ENCODE measurements around the gene CD22.

The CD22 gene

GRCh38 chr19:35395382-35396199, 66.6 kb downstream of the CD22 start:
- Histone ChIP-seq H3K4ac (ENCODE audit: low read depth, low read length) (no peak overlapping the region), H2BK120ac (ENCODE audit: insufficient read depth, low read length, poor library complexity) (no peak overlapping the region), H3K4me1 (ENCODE audit: control insufficient read depth in 1 of 2, insufficient read depth in 2 of 2, low read length in 2 of 2) (no peaks in the 10 kb centered on the region), H2BK5ac (ENCODE audit: low read depth, low read length, poor library complexity) (no peak overlapping the region), H3K23ac (ENCODE audit: low read length) (no peak overlapping the region), H3K18ac (ENCODE audit: low read length) (no peak overlapping the region), H4K91ac (ENCODE audit: low read depth, low read length) (no peak overlapping the region), H3K4me3 (ENCODE audit: low read depth, low read length) (no peak overlapping the region), H4K12ac (ENCODE audit: low read depth, low read length) (no peak overlapping the region), H3K4me2 (ENCODE audit: low read length) (no peak overlapping the region), H2AFZ (ENCODE audit: insufficient read depth, low read length, poor library complexity) (no peak overlapping the region), H3K36me3 (ENCODE audit: control insufficient read depth in 1 of 2, insufficient read depth in 2 of 2, low read length in 2 of 2) (no peaks in the 10 kb centered on the region), H3K9me3 (ENCODE audit: insufficient read depth, low read depth, low read length) (peaks cover 2% of the 10 kb centered on the region), H3K27ac (ENCODE audit: low read depth, low read length) (no peak overlapping the region), H2BK12ac (ENCODE audit: low read length) (no peak overlapping the region), H2AK5ac (ENCODE audit: low read length) (no peak overlapping the region), H3K27me3 (ENCODE audit: insufficient read depth, low read length) (no peaks in the 10 kb centered on the region), H3K79me1 (ENCODE audit: low read length) (no peaks in the 10 kb centered on the region), H3K79me2 (ENCODE audit: control insufficient read depth, insufficient read depth, low read length, poor library complexity) (no peaks in the 10 kb centered on the region), H3K14ac (ENCODE audit: low read length) (no peak overlapping the region), H3K9ac (ENCODE audit: low read length) (no peak overlapping the region), H4K8ac (ENCODE audit: low read depth, low read length) (no peak overlapping the region)
- WGBS (ENCODE audit: extremely low coverage, insufficient coverage, insufficient read length): no CpG with 5 or more reads among the region's 19 CpGs
- DNase-seq: no peak

- H2AFZ ChIP-seq (ENCODE audit: insufficient read depth, low read length, poor library complexity): no peak overlapping the region
- no peak overlapping the region for H2BK120ac ChIP-seq (ENCODE audit: insufficient read depth, low read length, poor library complexity)
- H2BK12ac ChIP-seq (ENCODE audit: low read length): no peak overlapping the region
- H3K18ac ChIP-seq (ENCODE audit: low read length): no peak overlapping the region
- no peak overlapping the region for H3K4ac ChIP-seq (ENCODE audit: low read depth, low read length)
- H4K12ac ChIP-seq (ENCODE audit: low read depth, low read length): no peak overlapping the region
- no peak overlapping the region for H4K91ac ChIP-seq (ENCODE audit: low read depth, low read length)
- H3K4me1 ChIP-seq (ENCODE audit: control insufficient read depth in 1 of 2, insufficient read depth in 2 of 2, low read length in 2 of 2): no peaks in the 10 kb centered on the region
- no peaks in the 10 kb centered on the region for H3K27me3 ChIP-seq (ENCODE audit: insufficient read depth, low read length)
- peaks cover 2% of the 10 kb centered on the region for H3K9me3 ChIP-seq (ENCODE audit: insufficient read depth, low read depth, low read length)
- no peak overlapping the region for H2AK5ac ChIP-seq (ENCODE audit: low read length)
- no CpG with 5 or more reads among the region's 14 CpGs for WGBS (ENCODE audit: extremely low coverage, insufficient coverage, insufficient read length)
- H3K4me3 ChIP-seq (ENCODE audit: low read depth, low read length): no peak overlapping the region
- no peak overlapping the region for H3K9ac ChIP-seq (ENCODE audit: low read length)
- H3K27ac ChIP-seq (ENCODE audit: low read depth, low read length): no peak overlapping the region
- no peaks in the 10 kb centered on the region for H3K79me1 ChIP-seq (ENCODE audit: low read length)
- no peak overlapping the region for H3K14ac ChIP-seq (ENCODE audit: low read length)
- no peak overlapping the region for H3K4me2 ChIP-seq (ENCODE audit: low read length)
- H3K36me3 ChIP-seq (ENCODE audit: control insufficient read depth in 1 of 2, insufficient read depth in 2 of 2, low read length in 2 of 2): no peaks in the 10 kb centered on the region
- H4K8ac ChIP-seq (ENCODE audit: low read depth, low read length): no peak overlapping the region
- no peak for DNase-seq
- no peak overlapping the region for H2BK5ac ChIP-seq (ENCODE audit: low read depth, low read length, poor library complexity)
- H3K79me2 ChIP-seq (ENCODE audit: control insufficient read depth, insufficient read depth, low read length, poor library complexity): no peaks in the 10 kb centered on the region
- no peak overlapping the region for H3K23ac ChIP-seq (ENCODE audit: low read length)
Measured at GRCh38 chr19:35396240-35396885, 67.4 kb downstream of the CD22 start.
